H1 (cell line): ENCODE data around the gene CELF5. TPM values are rescaled to one million over a fixed set of nuclear protein-coding genes. Genes with fewer than 3 reads are reported as not detected.

ENCODE experiments used
- CTCF ChIA-PET: fragments of 300-600 bp; sonication (Branson Sonifier 250); formaldehyde crosslinking; loops from one replicate; lab custom pipeline; 2021; ENCODE audit not compliant: partially characterized antibody; lab: Charles Lee
- POLR2A ChIA-PET: fragments of 300-600 bp; sonication (Branson Sonifier 250); formaldehyde crosslinking; loops from one replicate; lab custom pipeline; 2021; ENCODE audit warnings: inconsistent platforms; ENCODE audit not compliant: partially characterized antibody; lab: Charles Lee
- DNase-seq, 2 experiments: peaks; one replicate each; pipeline versions ENCODE4 v3.0.0 to v3.0.0-alpha.2; 2010 to 2022; ENCODE audit warnings: low spot score in 2 of 2, low read depth in 1 of 2, mixed read lengths in 1 of 2
- FAIRE-seq: peaks from 2 replicates; lab custom pipeline; 2011; peaks lifted over from hg19 to GRCh38; lab: Jason Lieb, UNC
- H2AFZ ChIP-seq: 2 replicates; pipeline ENCODE4 v1.8.1; 2012; ENCODE audit warnings: low read length, inconsistent platforms
- H2AK5ac ChIP-seq: 2 replicates; pipeline ENCODE4 v1.6.1; 2013; ENCODE audit warnings: low read depth, low read length
- H2BK120ac ChIP-seq: replicated peaks from 2 replicates; pipeline ENCODE3; 2013; ENCODE audit warnings: low read depth, low read length, inconsistent platforms
- H2BK12ac ChIP-seq: 2 replicates; pipeline ENCODE4 v1.6.1; 2013; ENCODE audit warnings: low read depth, low read length
- H2BK15ac ChIP-seq: 2 replicates; pipeline ENCODE4 v1.6.1; 2013; ENCODE audit warnings: low read length
- H2BK20ac ChIP-seq: 2 replicates; pipeline ENCODE4 v1.6.1; 2013; ENCODE audit warnings: low read length
- H2BK5ac ChIP-seq: 2 replicates; pipeline ENCODE4 v1.6.1; 2013; ENCODE audit warnings: low read depth, low read length
- H3K14ac ChIP-seq: 2 replicates; pipeline ENCODE4 v1.6.1; 2013; ENCODE audit warnings: inconsistent platforms; ENCODE audit not compliant: insufficient read length
- H3K18ac ChIP-seq: 2 replicates; pipeline ENCODE4 v1.6.1; 2013; ENCODE audit warnings: low read length; ENCODE audit errors: extremely low read depth
- H3K23ac ChIP-seq: 2 replicates; pipeline ENCODE4 v1.6.1; 2013; ENCODE audit warnings: inconsistent platforms; ENCODE audit not compliant: insufficient read length
- H3K23me2 ChIP-seq: 2 replicates; pipeline ENCODE4 v1.6.1; 2013; ENCODE audit warnings: low read depth, low read length
- H3K27ac ChIP-seq: 2 replicates; pipeline ENCODE4 v1.6.1; 2011; ENCODE audit warnings: low read depth, low read length, inconsistent platforms
- H3K27me3 ChIP-seq, 4 experiments: replicated peaks in 1 of 4; 1 replicate in 1 of 4; 2 replicates in 3 of 4; pipeline versions ENCODE4 v1.6.1 to v1.8.1; 2011 to 2013; ENCODE audit warnings: low read length in 3 of 4, mild to moderate bottlenecking in 3 of 4, inconsistent platforms in 2 of 4, mixed read lengths in 2 of 4, moderate library complexity in 1 of 4; ENCODE audit not compliant: control insufficient read depth in 3 of 4, insufficient read depth in 3 of 4; ENCODE audit errors: extremely low read depth in 1 of 4
- H3K36me3 ChIP-seq, 4 experiments: 2 replicates each; pipeline versions ENCODE4 v1.6.1 to v1.8.1; 2011 to 2013; ENCODE audit warnings: mild to moderate bottlenecking in 4 of 4, low read length in 3 of 4, moderate library complexity in 2 of 4, control low read depth in 1 of 4, inconsistent platforms in 1 of 4; ENCODE audit not compliant: insufficient read depth in 4 of 4, control insufficient read depth in 2 of 4
- H3K4ac ChIP-seq: replicated peaks from 2 replicates; pipeline ENCODE3; 2013; ENCODE audit warnings: low read length, low read depth, mixed read lengths, inconsistent platforms; ENCODE audit not compliant: insufficient read length
- H3K4me1 ChIP-seq, 4 experiments: replicated peaks in 1 of 4; 1 replicate in 1 of 4; 2 replicates in 3 of 4; pipeline versions ENCODE4 v1.6.1 to v1.8.1; 2011 to 2013; ENCODE audit warnings: low read length in 3 of 4, inconsistent platforms in 2 of 4, mixed read lengths in 1 of 4; ENCODE audit not compliant: insufficient read depth in 4 of 4, control insufficient read depth in 3 of 4
- H3K4me2 ChIP-seq, 2 experiments: 2 replicates each; pipeline versions ENCODE4 v1.6.1 to v1.8.1; 2011 to 2013; ENCODE audit warnings: low read depth in 2 of 2, low read length in 2 of 2, control low read depth in 1 of 2, inconsistent platforms in 1 of 2, mild to moderate bottlenecking in 1 of 2; ENCODE audit not compliant: insufficient read depth in 1 of 2
- H3K4me3 ChIP-seq, 4 experiments: fragments of 200-600, 300-600 bp in 1 of 4; sonication (generic), shearing (Covaris generic), sonication (Bioruptor Twin) in 1 of 4; 2 replicates each; pipeline versions ENCODE4 v1.5.1 to v1.8.1; 2011 to 2016; ENCODE audit warnings: low read length in 4 of 4, low read depth in 3 of 4, control low read depth in 2 of 4, inconsistent platforms in 2 of 4, mild to moderate bottlenecking in 2 of 4, mixed read lengths in 1 of 4, moderate library complexity in 1 of 4; ENCODE audit not compliant: insufficient read depth in 2 of 4; ENCODE audit errors: extremely low read depth in 1 of 4
- H3K56ac ChIP-seq: replicated peaks from 2 replicates; pipeline ENCODE3; 2013; ENCODE audit warnings: low read depth, mild to moderate bottlenecking, mixed read lengths, low read length, inconsistent platforms; ENCODE audit not compliant: insufficient read length
- H3K79me1 ChIP-seq: 2 replicates; pipeline ENCODE4 v1.6.1; 2013; ENCODE audit warnings: low read depth, low read length, control low read depth
- H3K79me2 ChIP-seq, 2 experiments: 2 replicates each; pipeline versions ENCODE4 v1.6.1 to v1.8.1; 2012 to 2013; ENCODE audit warnings: low read length in 2 of 2, mild to moderate bottlenecking in 2 of 2, inconsistent platforms in 1 of 2; ENCODE audit not compliant: insufficient read depth in 2 of 2, control insufficient read depth in 1 of 2
- H3K9ac ChIP-seq, 4 experiments: replicated peaks in 1 of 4; 1 replicate in 1 of 4; 2 replicates in 3 of 4; pipeline versions ENCODE4 v1.6.1 to v1.8.1; 2011 to 2013; ENCODE audit warnings: low read depth in 3 of 4, low read length in 3 of 4, control low read depth in 2 of 4, mild to moderate bottlenecking in 2 of 4, moderate library complexity in 2 of 4, inconsistent platforms in 1 of 4; ENCODE audit errors: extremely low read depth in 1 of 4
- H3K9me3 ChIP-seq, 2 experiments: 2 replicates each; pipeline versions ENCODE4 v1.6.1 to v1.8.1; 2012 to 2013; ENCODE audit warnings: mild to moderate bottlenecking in 2 of 2, moderate library complexity in 2 of 2, control low read depth in 1 of 2, inconsistent platforms in 1 of 2, low read depth in 1 of 2, low read length in 1 of 2, mixed read lengths in 1 of 2; ENCODE audit not compliant: insufficient read depth in 2 of 2
- H4K20me1 ChIP-seq, 2 experiments: replicated peaks in 1 of 2; 2 replicates each; pipeline versions ENCODE3 to v1.8.1; 2011 to 2013; ENCODE audit warnings: inconsistent platforms in 2 of 2, low read length in 2 of 2, mild to moderate bottlenecking in 1 of 2; ENCODE audit not compliant: insufficient read depth in 2 of 2, control insufficient read depth in 1 of 2
- H4K5ac ChIP-seq: 2 replicates; pipeline ENCODE4 v1.6.1; 2013; ENCODE audit warnings: low read length, low read depth, mixed read lengths, inconsistent platforms; ENCODE audit not compliant: insufficient read length
- H4K8ac ChIP-seq: 2 replicates; pipeline ENCODE4 v1.8.0; 2013; ENCODE audit warnings: mild to moderate bottlenecking, moderate library complexity, low read length, inconsistent platforms; ENCODE audit not compliant: insufficient read depth; ENCODE audit errors: extremely low read depth
- H4K91ac ChIP-seq: replicated peaks from 2 replicates; pipeline ENCODE3; 2013; ENCODE audit warnings: low read length, mixed read lengths, inconsistent platforms; ENCODE audit not compliant: insufficient read length
- CBX8 ChIP-seq: fragments of 300-800, 300-1000 bp; sonication (generic); IDR thresholded peaks from 2 replicates; pipeline ENCODE4 v1.7.1; 2016; ENCODE audit warnings: low read depth, low read length, borderline replicate concordance
- CREB1 ChIP-seq: IDR thresholded peaks from 2 replicates; pipeline ENCODE4 v1.6.1; 2012; ENCODE audit warnings: inconsistent platforms
- NANOG ChIP-seq: IDR thresholded peaks from 2 replicates; pipeline ENCODE4 v1.6.1; 2011; ENCODE audit warnings: low read length, low read depth, mild to moderate bottlenecking, inconsistent platforms; ENCODE audit not compliant: insufficient read depth, poor library complexity, severe bottlenecking
- POLR2AphosphoS5 ChIP-seq: IDR thresholded peaks from 2 replicates; pipeline ENCODE4 v1.6.1; 2011; ENCODE audit warnings: low read depth, low read length
- SUZ12 ChIP-seq: fragments of 200-600 bp; sonication (generic); IDR thresholded peaks from 2 replicates; pipeline ENCODE4 v1.6.1; 2012; ENCODE audit warnings: mild to moderate bottlenecking, inconsistent platforms, low read length, moderate library complexity, mixed read lengths
- TAF7 ChIP-seq: optimal IDR thresholded peaks from 2 replicates; pipeline ENCODE3; 2011; ENCODE audit warnings: low read depth, mild to moderate bottlenecking, inconsistent platforms, low read length, moderate library complexity, borderline replicate concordance
- TEAD4 ChIP-seq: IDR thresholded peaks from 2 replicates; pipeline ENCODE4 v1.6.1; 2012; ENCODE audit warnings: low read depth, low read length, inconsistent platforms, mixed read lengths
- ZNF274 ChIP-seq: IDR thresholded peaks from 2 replicates; pipeline ENCODE4 v1.7.0; 2012; ENCODE audit warnings: low read length, borderline replicate concordance; ENCODE audit errors: extremely low read depth
- WGBS, 2 experiments: shearing (Covaris generic) in 1 of 2; methylation state at CpG; one replicate each; pipeline versions ENCODE4 v1.1.6 to v1.1.7; 2013 to 2015; ENCODE audit warnings: low lambda C conversion rate in 2 of 2, mixed read lengths in 2 of 2, inconsistent platforms in 1 of 2, low coverage in 1 of 2, missing lambda C conversion rate in 1 of 2; ENCODE audit not compliant: insufficient replicate concordance in 2 of 2, insufficient coverage in 1 of 2, insufficient read length in 1 of 2; ENCODE audit errors: extremely low coverage in 1 of 2, missing lambda C conversion rate in 1 of 2; 5-methylcytosine and 5-hydroxymethylcytosine counted together
- polyA plus RNA-seq, 7 experiments: library from polyadenylated mRNA; depleted of rRNA in 3 of 7; stranded (reverse) in 5 of 7; unstranded in 2 of 7; fragments of >200 nt in 5 of 7; fragments of 200-250 nt in 2 of 7; gene quantifications; 1 replicate in 5 of 7; 2 replicates in 1 of 7; 4 replicates in 1 of 7; pipeline versions ENCODE4 v1.2.1 to v1.2.3, GENCODE V29; 2011 to 2013; ENCODE audit warnings: missing spikeins in 2 of 7, mixed read lengths in 2 of 7
- total RNA-seq: library from RNA; stranded (reverse); fragmentation: NEBNext Ultra II Directional; extraction: Animal tissue kit (Norgen Biotek cat#: 25700); gene quantifications from 2 replicates; pipeline ENCODE4 v1.2.1, GENCODE V29; 2021
- TF ChIP-seq, protein P1 (sequence below): IDR thresholded peaks from 2 replicates; pipeline ENCODE4 v1.6.1; 2012; ENCODE audit warnings: inconsistent platforms
- TF ChIP-seq, protein P2 (sequence below): IDR thresholded peaks from 2 replicates; pipeline ENCODE4 v1.6.1; 2011; ENCODE audit warnings: low read depth, mild to moderate bottlenecking, low read length; ENCODE audit not compliant: insufficient read depth

The CELF5 gene
- total and polyA plus RNA-seq, 2 of the 8 experiments (the other 6 are each of a cell fraction or from before 2014, with no cell fraction given): 9.8 to 15.0 TPM

DNA sequence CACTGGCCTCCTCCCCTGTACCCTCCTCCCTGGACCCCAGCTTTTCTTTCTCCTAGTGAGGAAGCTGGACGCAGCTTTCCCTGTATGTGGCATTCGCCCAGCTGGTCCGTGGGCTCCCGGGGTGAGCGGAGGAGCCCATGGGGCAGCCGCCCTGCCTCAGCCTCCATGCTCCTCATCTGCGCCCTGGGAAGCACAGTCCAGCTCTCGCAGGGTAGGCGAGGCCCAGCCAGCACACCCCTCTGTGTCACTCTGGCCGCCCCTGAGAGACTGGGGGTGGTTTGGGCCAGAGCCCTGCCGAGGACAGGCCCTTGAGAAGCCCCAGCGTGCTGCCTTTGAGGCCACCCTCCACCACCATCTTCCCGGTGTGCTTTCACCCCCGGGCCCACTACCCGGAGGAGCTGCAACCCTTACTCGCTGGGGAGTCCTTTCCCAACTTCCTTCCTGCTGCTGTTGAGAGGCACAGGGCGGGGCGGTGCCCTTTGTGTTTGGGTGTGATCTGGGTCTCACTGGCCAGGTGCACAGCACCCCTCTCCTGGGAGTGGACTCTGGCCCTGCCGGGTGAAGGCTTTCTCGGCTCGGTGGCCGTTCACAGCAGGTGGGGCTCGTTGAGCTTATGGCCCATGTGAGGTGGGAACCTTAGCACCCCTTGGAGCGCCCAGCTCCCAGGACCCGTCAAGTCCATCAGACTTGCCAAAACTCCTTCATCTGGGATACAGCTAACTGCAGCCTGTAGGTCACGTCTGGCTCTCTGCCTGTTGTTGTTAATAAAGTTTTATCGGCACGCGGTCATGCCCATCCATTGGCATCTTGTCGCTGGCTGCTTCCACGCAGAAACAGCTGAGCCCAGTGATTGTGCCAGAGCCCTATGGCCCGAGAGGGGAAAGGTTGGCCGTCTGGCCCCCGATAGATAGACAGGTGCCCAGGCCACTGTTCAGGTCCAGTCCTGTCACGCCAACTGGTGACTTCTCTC lies 35.5 kb upstream of the CELF5 start:
- no peak overlapping the region for H2AK5ac ChIP-seq
- H3K14ac ChIP-seq: no peak overlapping the region
- no peak overlapping the region for H2BK20ac ChIP-seq
- H4K20me1 ChIP-seq: peaks cover 34 to 41% of the 10 kb centered on the region in 2 experiments
- no peak overlapping the region for H3K4me3 ChIP-seq
- no peak overlapping the region for H3K4me2 ChIP-seq
- H2BK12ac ChIP-seq: no peak overlapping the region
- peaks cover 0 to 5% (median 3%) of the 10 kb centered on the region in 4 experiments; a peak in 2 of 8 replicates for H3K36me3 ChIP-seq
- H3K23me2 ChIP-seq: peaks cover 8% of the 10 kb centered on the region; the same call in 1 of the 2 replicates
- DNase-seq (no peak), FAIRE-seq (no peak)
- 88% methylated on average over 35 of the region's 35 CpGs; no CpG with 5 or more reads in 1 of the 2 experiments for WGBS, 2 experiments
- no peak overlapping the region for H4K91ac ChIP-seq
- no peak overlapping the region; a peak in 1 of 7 replicates for H3K9ac ChIP-seq
- no peak overlapping the region for H3K4ac ChIP-seq
- no peak overlapping the region for H2BK15ac ChIP-seq
- H3K27me3 ChIP-seq: no peaks in the 10 kb centered on the region
- no peak overlapping the region for H2AFZ ChIP-seq
- POLR2A ChIA-PET: interaction anchor here (1.0 to 1.7 kb wide), 3 partner anchors 14 to 22 kb away, joined by 4 to 6 read pairs (median 4); no protein-coding TSS in a partner anchor
- H3K9me3 ChIP-seq: no peaks in the 10 kb centered on the region
- H3K56ac ChIP-seq: no peak overlapping the region
- no peak overlapping the region for H3K23ac ChIP-seq
- peaks cover 13 to 67% of the 10 kb centered on the region in 2 experiments for H3K79me2 ChIP-seq
- no peak overlapping the region for H4K5ac ChIP-seq
- H3K27ac ChIP-seq: no peak overlapping the region
- H2BK5ac ChIP-seq: no peak overlapping the region
- no peak overlapping the region; the same call in 1 of the 2 replicates for H4K8ac ChIP-seq
- no peak overlapping the region for H3K18ac ChIP-seq
- peaks cover 0 to 16% (median 10%) of the 10 kb centered on the region in 4 experiments; a peak in 6 of 7 replicates for H3K4me1 ChIP-seq
- CTCF ChIA-PET: interaction anchor here (0.6 to 2.5 kb wide), 6 partner anchors 21 to 238 kb away, joined by 3 to 14 read pairs (median 3); no protein-coding TSS in a partner anchor
- peaks cover 42% of the 10 kb centered on the region for H3K79me1 ChIP-seq
- H2BK120ac ChIP-seq: no peak overlapping the region
- TF ChIP-seq ZNF274 (no peak), SUZ12 (no peak), NANOG (no peak), TAF7 (no peak), CBX8 (no peak), POLR2AphosphoS5 (no peak), TEAD4 (no peak), CREB1 (no peak)
- TF ChIP-seq, protein P1, sequence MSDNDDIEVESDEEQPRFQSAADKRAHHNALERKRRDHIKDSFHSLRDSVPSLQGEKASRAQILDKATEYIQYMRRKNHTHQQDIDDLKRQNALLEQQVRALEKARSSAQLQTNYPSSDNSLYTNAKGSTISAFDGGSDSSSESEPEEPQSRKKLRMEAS: no peak
- TF ChIP-seq, protein P2, sequence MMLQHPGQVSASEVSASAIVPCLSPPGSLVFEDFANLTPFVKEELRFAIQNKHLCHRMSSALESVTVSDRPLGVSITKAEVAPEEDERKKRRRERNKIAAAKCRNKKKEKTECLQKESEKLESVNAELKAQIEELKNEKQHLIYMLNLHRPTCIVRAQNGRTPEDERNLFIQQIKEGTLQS: no peak
